ENCODE data around the gene GABARAP.

Gene GABARAP

DNA sequence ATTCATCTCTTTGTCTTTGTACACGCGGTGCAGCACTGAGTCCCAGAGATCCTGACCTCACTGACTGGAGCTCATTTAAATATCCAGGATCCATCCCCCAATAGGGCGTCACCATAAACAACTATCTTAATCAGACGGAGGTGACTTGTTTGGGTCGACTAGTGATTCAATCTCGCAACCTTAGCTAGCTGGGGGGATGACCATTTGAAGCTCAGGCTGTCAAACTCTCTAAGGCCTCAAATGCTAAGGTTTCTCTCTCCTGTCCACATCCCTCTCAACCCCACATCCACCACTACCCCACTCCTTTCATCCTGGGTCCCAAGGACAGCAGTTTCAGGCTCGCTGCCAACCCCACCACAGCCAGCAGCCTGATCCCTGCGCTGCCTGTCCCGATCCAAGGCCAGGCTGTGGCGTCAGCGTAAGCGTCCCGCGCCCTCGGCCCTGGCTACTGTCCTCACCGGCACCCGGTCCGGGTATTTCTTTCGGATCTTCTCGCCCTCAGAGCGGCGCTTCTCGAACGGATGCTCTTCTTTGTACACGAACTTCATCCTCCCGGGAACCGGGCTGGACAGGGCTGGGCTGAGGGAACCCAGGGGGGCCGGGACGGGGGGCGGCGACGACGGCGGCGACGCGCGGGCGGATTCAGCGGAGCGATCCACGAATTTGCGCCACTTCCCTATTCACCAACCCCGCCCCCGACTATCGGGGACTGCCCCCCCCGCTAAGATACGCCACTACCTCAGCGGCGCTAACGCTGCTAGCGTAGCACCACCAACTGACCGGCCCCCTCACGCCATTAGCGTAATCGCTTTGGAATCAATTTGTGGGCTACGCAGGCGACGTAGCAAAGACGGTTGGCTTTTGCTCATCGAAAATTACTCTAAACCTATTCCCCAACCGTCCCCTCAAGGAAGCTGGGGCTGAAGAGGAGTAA lies at the start of gene GABARAP:
GABARAP (minus strand) TSS at position 667 of the 934 bp plus-strand sequence; CDS start at position 548, 119 bp downstream.
- no peak for DNase-seq

DNA sequence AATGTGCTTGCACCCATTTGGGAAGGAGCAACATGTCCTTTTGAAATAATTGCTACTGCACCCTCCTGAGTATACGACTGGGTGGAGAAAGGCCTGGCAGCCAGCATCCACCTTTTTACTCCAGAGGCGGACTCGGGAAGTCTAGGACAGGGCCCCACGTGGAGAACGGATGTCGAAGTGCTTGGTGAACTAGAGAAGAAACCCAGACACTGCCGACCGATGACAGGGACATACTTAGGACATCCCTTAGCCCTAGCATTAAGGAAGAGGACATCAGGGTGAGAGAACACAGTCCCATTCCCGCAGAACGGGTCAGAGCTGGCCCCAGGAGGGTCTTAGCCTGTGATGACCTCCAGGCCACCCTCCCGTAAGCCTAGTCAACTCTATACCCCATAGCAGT lies 48.4 kb upstream of the GABARAP start:
- no peak for DNase-seq

DNA sequence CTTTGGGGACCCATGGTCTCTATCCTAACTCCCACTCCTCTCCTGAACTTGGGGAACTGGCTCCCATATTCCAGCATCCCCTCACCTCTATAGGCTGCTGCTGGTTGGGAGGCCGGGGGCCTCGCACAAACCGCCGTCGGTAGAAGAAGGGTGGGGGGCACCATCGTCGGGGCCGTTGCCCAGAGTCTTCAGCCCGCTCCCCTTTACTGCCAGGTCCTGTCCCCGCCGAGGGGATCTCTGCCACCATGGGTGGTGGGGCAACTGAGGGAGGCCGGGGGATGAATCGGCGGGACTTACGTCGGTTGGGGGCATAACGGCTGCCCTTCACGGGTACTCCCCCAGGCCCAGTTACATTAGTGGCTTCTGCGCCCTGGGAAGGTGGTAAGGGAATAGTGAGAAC lies 47.9 kb upstream of the GABARAP start:
- no peak for DNase-seq

DNA sequence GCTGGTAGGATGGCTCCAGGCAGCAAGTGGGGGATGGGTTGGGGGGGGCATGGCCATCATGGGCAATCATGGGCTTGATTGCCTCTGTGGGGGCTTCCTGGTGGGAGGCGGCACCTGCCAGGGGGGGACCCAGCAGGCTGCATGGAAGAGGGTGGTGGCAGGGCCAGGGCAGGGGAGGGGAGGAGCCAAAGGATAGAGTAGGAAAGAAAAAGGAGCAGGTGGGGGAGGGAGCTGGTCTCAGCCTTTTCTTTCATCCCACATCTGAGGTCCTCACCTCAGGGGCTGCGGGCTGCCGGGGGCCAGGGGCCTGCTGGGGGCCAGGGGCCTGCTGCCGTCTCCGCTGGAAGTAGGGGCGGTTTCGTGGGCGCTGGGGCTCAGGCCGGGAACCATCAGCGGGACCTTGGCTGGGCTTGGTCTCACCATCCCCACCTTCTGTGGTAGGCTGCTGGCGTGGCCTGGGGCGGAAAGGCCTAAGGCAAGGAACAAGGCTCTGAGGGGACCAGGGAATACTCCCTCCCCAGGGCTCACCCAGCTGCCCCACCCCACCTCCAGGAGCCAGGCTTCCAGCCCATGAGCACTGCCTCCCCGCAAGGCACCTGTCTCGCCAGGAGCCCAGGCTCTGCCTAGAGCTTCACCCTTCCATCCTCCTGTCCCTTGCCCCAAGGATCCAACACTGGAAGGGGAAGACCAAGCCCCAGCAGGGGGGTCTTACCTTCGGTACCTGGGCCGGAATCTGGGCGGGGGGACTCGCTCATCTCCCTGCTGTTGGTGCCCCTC lies 47.2 kb upstream of the GABARAP start:
- DNase-seq, result no peak

DNA sequence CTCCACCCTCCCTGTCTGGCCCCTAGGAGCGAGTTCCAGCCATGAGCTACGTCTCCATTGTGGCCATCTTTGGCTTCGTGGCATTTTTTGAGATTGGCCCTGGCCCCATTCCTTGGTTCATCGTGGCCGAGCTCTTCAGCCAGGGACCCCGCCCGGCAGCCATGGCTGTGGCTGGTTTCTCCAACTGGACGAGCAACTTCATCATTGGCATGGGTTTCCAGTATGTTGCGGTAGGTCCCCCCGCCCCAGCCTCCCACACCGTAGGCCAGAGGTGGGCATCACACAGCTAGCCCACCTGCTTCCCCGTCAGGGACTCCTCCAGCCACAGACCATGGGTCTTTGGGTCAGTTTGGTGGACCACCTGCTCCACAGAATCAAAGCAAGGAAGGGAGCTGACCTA lies 43.4 kb upstream of the GABARAP start:
- DNase-seq, result no peak

DNA sequence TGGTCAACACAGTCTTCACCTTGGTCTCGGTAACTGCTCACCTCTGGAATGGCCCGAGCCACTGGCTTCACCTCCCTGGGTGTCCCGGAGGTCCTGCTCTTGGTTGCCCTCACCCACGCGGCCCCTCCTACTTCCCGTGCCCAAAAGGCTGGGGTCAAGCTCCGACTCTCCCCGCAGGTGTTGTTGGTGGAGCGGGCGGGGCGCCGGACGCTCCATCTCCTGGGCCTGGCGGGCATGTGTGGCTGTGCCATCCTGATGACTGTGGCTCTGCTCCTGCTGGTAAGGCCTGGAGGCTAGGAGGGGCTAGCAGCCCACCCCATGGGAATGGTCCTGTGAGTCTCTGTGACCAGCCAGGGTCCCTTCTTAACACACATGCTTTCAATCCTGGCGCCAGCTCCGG lies 42.7 kb upstream of the GABARAP start:
- no peak for DNase-seq

DNA sequence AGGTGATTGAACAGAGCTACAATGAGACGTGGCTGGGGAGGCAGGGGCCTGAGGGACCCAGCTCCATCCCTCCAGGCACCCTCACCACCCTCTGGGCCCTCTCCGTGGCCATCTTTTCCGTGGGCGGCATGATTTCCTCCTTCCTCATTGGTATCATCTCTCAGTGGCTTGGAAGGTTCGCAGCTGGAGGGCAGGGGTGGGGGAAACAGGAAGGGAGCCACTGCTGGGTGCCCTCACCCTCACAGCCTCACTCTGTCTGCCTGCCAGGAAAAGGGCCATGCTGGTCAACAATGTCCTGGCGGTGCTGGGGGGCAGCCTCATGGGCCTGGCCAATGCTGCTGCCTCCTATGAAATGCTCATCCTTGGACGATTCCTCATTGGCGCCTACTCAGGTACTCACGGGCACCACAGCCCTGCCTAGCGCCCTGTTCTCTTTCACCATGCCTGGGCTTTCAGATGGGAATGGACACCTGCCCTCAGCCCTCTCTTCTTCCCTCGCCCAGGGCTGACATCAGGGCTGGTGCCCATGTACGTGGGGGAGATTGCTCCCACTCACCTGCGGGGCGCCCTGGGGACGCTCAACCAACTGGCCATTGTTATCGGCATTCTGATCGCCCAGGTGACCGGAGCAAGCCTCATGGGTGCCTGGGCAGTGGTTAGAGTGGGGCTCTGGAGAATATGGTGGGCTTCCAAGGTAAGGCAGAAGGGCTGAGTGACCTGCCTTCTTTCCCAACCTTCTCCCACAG lies 41.4 kb upstream of the GABARAP start:
- no peak for DNase-seq

DNA sequence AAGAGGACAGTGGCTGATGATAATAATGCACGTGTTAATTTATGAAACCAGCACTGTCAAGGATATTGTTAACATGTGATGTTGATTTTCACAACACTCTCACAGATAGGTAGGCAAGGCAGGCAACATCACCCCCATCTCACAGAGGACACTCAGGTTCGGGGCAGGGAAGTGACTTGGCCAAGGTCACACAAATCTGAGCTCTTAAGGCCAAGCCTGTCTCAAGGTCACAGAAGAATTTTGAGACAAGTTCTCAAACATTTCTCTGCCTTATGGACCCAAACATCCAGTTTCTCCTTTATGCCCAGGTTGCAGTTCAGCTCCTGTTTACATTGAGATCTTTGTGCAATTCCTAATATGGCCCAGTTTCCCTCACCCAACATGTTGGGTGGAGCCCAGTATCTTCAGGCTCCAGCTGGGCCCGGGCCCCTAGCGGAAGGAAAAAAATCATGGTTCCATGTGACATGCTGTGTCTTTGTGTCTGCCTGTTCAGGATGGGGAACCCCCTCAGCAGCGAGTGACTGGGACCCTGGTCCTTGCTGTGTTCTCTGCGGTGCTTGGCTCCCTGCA lies 40.6 kb upstream of the GABARAP start:
- no peak for DNase-seq

DNA sequence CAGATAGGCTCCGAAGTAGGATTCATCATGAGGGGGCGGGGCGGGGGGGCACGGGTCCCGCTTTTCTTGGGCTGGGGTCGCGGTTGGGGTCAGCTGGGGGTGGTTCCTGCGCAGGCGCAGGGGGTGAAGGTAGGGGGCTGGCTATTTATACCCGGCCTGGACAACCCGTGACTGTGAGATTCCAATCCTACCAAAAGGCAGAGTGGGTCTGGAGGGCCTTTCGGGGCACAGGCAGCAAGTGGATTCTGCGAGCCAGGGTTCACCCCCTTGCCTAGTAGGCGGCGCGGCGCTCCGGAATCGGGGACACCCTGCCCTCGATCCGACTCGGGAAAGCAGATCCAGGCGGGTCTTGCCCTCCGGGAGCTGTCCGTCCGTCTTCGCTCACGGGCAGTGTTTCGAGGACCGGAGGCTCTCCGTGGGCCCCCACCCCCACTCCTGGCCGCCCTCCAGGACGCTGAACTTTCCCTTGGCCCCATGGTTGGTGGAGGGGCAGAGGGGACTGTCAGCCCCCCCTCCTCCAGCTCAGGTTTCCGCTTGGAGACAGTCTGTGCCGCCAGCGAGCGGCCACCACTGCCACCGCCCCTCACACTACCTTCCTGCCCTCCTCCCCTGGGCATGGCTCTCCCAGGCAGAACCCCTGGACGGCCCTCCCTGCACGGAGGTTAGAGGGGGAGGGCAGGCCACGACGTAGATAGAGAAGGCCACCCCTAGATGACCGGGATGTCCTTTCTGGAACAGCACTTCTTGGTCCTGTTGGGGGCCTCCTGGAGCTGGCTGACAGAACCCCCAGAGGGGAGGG lies 39.9 kb upstream of the GABARAP start:
- no peak for DNase-seq

DNA sequence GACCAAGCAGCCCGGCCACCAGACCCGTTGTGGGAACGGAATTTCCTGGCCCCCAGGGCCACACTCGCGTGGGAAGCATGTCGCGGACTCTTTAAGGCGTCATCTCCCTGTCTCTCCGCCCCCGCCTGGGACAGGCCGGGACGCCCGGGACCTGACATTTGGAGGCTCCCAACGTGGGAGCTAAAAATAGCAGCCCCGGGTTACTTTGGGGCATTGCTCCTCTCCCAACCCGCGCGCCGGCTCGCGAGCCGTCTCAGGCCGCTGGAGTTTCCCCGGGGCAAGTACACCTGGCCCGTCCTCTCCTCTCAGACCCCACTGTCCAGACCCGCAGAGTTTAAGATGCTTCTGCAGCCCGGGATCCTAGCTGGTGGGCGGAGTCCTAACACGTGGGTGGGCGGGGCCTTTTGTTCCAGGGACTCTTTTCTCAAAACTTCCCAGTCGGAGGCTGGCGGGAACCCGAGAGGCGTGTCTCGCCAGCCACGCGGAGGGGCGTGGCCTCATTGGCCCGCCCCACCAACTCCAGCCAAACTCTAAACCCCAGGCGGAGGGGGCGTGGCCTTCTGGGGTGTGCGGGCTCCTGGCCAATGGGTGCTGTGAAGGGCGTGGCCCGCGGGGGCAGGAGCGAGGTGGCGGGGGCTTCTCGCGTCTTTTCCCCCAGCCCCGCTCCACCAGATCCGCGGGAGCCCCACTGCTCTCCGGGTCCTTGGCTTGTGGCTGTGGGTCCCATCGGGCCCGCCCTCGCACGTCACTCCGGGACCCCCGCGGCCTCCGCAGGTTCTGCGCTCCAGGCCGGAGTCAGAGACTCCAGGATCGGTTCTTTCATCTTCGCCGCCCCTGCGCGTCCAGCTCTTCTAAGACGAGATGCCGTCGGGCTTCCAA lies 39.1 kb upstream of the GABARAP start, which contains the start of gene SLC2A4:
SLC2A4 (plus strand) TSS at position 645 of the 879 bp plus-strand sequence; CDS start at position 862, 217 bp downstream.
- DNase-seq, result no peak

DNA sequence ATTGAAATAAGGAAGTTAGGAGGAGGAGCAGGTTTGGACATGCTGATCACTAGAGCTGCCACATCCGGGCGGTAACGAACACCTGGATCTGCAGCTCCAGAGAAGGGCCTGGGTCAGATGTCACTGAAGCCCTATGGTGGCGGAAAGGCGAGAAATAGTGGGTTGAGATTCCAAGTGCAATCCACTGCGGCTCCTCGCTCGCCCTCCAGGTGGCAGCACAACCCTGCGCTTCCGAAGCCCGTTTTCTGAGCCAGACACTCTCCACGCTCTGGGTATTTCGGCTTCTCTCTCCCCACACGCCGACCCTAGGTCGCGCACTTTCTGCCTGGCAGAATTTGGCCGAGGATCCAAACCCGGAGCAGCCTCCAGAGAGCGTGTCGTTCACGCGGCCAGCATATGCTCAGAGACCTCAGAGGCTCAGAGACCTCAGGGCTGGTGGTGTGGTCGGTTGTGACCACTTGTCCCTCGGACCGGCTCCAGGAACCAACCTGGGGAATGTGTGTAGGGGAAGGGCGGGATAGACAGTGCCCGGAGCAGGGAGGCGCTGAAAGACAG lies 38.3 kb upstream of the GABARAP start:
- no peak for DNase-seq

DNA sequence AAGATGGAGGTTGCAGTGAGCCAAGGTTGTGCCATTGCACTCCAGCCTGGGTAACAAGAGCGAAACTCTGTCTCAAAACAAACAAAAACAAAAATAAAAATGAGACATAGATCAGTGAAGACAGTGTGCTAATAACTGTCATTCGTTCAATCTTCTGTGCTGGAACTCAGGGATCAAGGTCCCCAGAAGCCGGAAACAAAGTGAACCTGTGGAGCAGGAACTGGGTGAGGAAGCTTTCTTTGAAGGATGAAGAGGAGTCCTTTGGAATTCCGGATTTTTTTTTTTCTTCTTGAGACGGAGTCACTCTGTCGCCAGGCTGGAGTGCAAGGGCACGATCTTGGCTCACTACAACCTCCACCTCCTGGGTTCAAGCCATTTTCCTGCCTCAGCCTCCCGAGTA lies 37.2 kb upstream of the GABARAP start:
- DNase-seq, result no peak

DNA sequence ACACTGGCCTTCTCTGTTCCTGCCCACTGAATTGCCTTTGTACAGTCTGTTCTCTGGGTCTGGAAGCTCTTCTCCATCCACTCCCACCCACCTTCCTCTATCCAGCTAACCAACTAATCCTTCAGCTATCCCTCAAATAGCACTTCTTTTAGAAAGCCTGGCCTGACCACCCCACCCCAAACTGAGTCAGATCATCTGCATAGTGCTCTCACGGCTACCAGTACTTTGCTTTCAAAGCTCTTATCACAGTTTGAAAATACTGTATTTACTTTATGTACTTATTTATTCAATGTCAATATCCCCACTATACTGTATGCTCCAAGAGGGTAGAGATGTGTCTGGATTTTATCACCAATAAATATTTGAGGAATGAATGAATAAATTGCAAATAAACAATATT lies 24.5 kb upstream of the GABARAP start:
- DNase-seq, result no peak

DNA sequence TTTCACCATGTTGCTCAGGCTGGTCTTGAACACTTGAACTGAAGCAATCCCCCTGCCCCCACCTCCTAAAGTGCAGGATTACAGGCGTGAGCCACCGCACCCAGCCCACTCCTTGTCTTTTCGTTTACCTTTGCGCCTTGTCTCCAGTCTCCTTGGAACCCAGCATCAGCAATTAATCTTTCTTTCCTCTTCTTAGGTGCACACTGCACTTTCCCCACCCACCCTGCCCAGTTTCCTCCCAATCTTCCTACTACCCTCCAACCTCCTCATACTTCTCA lies 21.5 kb upstream of the GABARAP start:
- DNase-seq, result no peak

DNA sequence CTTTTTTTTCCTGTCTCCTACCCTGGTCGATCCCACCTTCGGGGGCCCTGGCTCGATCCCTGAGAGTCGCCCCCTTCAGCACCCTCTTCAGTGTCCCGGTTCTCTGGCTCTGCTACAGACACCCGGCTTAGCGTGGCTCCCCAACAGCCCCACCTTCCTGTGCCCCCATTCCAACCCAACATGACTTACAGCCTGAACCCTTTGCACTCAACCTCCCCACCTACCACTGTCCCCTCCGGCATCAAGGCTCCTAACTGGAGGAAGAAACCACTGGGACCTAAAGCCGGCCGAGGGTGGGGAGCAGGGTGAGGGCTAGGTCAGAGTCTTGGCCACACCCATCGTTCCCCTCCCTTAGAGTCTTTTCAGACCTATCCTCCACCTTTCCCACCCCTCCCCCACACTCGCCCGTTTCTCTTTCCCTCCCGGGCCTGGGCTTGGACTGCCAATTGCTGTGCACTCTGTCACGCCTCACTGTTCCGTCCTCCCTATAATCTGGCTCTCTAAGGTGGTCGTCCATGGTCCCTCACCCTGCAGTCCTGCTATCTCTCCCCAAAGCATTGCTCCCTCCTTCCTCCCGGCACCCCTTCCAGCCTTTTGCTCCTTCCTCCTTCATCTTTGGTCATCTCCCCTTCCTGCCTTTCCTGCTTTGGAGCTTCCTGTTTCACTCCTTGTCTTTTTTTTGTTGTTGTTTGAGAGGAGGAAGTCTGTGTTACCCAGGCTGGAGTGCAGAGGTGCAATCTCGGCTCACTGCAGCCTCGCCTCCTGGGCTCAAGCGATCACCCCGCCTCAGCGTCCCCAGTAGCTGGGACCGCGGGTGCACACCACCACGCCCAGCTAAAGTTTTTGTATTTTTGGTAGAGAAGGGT lies 20.9 kb upstream of the GABARAP start:
- no peak for DNase-seq

DNA sequence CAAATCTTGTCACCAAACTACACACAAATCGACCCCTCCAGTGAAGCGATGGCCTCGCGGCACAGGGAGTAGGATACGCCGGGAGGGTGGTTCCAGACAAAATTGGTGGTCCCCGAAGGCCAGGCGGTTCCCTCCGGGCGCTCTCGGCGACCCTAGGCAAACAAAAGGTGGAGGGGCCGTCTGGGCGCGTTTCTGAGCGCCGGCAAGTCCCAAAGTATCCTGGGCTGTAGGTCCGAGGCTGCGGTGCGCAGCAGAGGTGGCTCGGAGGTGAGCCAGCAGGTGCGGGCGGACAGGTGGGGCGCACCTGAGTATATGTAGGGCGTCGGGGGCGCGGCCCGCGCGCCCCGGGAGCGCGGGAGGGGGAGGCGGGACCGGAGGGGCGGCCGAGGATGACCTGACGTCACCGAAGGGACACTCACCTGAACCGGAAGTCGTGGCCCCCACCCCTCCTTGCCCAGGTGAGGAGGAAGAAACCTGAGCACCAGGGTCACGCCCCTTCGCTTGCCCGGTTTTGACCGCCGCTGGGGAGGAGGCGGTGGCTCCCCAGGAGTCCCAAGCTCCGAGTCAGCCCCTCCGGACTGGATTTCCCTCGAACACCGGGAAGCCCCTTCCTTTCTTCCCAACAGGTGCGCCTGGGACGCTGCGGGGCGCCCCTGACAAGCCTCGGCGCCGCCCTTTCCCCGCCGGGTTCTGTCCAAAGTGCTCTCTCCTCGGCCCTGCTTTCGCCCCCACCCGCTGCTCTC lies 20.1 kb upstream of the GABARAP start, which contains the start of gene CLDN7:
CLDN7 (minus strand) TSS at position 287 of the 743 bp plus-strand sequence. CDS start 435 bp downstream, outside the sequence.
- no peak for DNase-seq

DNA sequence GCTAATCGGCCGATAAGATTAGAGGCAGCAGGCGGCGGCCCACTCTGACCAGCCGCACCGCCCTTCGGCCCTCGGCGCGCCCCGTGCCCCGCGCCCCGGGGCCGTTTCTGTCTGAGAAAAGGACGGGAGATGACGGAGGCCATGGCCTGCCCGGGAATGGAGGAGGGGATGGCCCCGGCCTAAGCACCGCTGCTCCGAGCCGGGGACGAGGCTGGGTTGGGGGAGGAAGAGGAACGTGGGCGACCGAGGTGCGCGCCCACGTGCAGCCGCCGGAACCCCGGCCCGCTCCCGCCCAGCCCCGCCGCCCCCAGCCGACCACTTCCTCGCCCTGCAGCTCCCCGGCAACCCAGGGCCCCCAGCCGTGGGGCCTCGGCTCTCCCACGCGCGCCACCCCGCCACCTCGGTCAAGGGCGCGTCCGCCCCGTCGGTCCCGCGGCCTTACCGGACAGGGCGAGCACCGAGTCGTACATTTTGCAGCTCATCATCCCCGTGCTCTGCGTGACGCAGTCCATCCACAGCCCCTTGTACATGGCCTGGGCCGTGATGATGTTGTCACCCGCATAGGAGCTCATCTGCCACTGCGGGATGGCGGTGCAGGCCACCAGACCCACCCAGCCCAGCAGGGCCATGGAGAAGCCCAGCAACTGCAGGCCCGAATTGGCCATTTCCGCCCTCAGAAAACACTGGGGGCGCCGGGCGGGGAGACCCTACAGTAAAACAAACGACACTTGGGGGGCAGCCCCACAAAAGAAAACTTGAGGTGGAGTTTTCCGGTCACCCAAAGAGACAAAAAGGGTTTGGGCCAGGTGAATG lies 19.3 kb upstream of the GABARAP start:
- DNase-seq, result no peak

All from NCI-H524 treated with DMSO at 0.1 percent for 48 hours (cell line).